ENCODE results near the gene ANAPC7.

DNA sequence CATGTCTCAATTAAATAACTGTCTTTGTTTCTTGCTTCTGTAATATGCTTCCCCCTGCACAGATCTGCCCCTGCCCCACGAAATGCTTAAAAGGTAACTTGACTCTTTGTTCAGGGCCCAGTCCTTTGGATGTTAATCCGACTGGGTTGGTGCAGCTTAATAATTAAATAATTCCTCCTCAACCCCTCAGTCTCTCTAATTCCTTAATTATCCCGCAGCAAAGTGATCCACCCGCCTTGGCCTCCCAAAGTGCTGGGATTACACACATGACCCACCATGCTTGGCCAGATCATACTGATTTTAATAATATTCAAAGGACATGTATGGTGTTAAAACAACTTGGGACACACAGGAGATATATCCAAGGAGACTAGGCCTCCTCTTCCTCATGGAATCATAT lies 18.2 kb upstream of the ANAPC7 start:
- TF ChIP-seq, protein P1, sequence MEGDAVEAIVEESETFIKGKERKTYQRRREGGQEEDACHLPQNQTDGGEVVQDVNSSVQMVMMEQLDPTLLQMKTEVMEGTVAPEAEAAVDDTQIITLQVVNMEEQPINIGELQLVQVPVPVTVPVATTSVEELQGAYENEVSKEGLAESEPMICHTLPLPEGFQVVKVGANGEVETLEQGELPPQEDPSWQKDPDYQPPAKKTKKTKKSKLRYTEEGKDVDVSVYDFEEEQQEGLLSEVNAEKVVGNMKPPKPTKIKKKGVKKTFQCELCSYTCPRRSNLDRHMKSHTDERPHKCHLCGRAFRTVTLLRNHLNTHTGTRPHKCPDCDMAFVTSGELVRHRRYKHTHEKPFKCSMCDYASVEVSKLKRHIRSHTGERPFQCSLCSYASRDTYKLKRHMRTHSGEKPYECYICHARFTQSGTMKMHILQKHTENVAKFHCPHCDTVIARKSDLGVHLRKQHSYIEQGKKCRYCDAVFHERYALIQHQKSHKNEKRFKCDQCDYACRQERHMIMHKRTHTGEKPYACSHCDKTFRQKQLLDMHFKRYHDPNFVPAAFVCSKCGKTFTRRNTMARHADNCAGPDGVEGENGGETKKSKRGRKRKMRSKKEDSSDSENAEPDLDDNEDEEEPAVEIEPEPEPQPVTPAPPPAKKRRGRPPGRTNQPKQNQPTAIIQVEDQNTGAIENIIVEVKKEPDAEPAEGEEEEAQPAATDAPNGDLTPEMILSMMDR (IDR thresholded peaks at IDR 0.05), result no peak
- TF ChIP-seq POLR2A (IDR thresholded peaks at IDR 0.05), result no peak

All from lower leg skin (tissue), 3 donors.